PFSK-1 (cell line): ENCODE measurements around the gene ACTN1.

Experiments
- FOXP2 ChIP-seq: optimal IDR thresholded peaks from 2 replicates; pipeline ENCODE3; 2011; ENCODE audit warnings: borderline replicate concordance, control low read depth, inconsistent platforms; ENCODE audit not compliant: insufficient read depth; ENCODE audit errors: extremely low read length, extremely low read depth
- POLR2AphosphoS5 ChIP-seq: IDR thresholded peaks from 2 replicates; pipeline ENCODE4 v1.6.1; 2012; ENCODE audit warnings: low read depth, mild to moderate bottlenecking, control low read depth, low read length, moderate library complexity
- REST ChIP-seq, 2 experiments: IDR thresholded peaks; 2 replicates each; pipeline versions ENCODE4 v1.6.1 to v1.8.0; 2011 to 2012; ENCODE audit warnings: low read depth in 2 of 2, low read length in 2 of 2, control low read depth in 1 of 2, inconsistent platforms in 1 of 2, mild to moderate bottlenecking in 1 of 2, moderate library complexity in 1 of 2; ENCODE audit not compliant: insufficient read depth in 1 of 2
- TAF1 ChIP-seq: IDR thresholded peaks from 2 replicates; pipeline ENCODE4 v1.6.1; 2012; ENCODE audit warnings: low read length, control low read depth, borderline replicate concordance; ENCODE audit not compliant: insufficient read depth

GRCh38 chr14:68844210-68844545, 134.9 kb downstream of the ACTN1 start:
- TF ChIP-seq REST (IDR thresholded peaks at IDR 0.05; ENCODE audit: insufficient read depth in 1 of 2, low read depth in 2 of 2, low read length in 2 of 2) (no peak), FOXP2 (no peak), TAF1 (no peak), POLR2AphosphoS5 (no peak)
